WTC11 (cell line): ENCODE data around the gene ADAMTS19. TPM values are rescaled to one million over a fixed set of nuclear protein-coding genes. Genes with fewer than 3 reads are reported as not detected.

Experiments used
- ATAC-seq: fragments of 200-7000 bp; cut with Tn5 transposase; 2 replicates; pipeline ENCODE4 v1.10.0; 2021; ENCODE audit warnings: mild to moderate bottlenecking, moderate library complexity
- CTCF ChIA-PET: fragments of 300-600 bp; sonication (Branson Sonifier 250); formaldehyde crosslinking; loops from one replicate; lab custom pipeline; 2021; ENCODE audit warnings: antibody characterized with exemption; lab: Charles Lee
- POLR2A ChIA-PET: fragments of 350-600 bp; sonication (Branson Sonifier 250); formaldehyde crosslinking; loops from one replicate; lab custom pipeline; 2021; ENCODE audit warnings: antibody characterized with exemption; lab: Charles Lee
- DNase-seq: peaks from one replicate; pipeline ENCODE4 v3.0.0; 2021; ENCODE audit warnings: low spot score
- H3K27ac Mint-ChIP-seq: 2 replicates; pipeline ENCODE4 v1.8.0; 2021; ENCODE audit warnings: mixed read lengths
- H3K27me3 Mint-ChIP-seq: 2 replicates; pipeline ENCODE4 v1.8.0; 2021; ENCODE audit warnings: low read depth, mild to moderate bottlenecking, moderate library complexity, mixed read lengths
- H3K36me3 Mint-ChIP-seq: 2 replicates; pipeline ENCODE4 v1.8.0; 2021; ENCODE audit warnings: mixed read lengths
- H3K4me1 Mint-ChIP-seq: 2 replicates; pipeline ENCODE4 v1.8.0; 2022; ENCODE audit warnings: mixed read lengths
- H3K4me3 Mint-ChIP-seq: 2 replicates; pipeline ENCODE4 v1.8.0; 2021; ENCODE audit warnings: mild to moderate bottlenecking, moderate library complexity, mixed read lengths
- H3K9me3 Mint-ChIP-seq: 2 replicates; pipeline ENCODE4 v1.8.0; 2021; ENCODE audit warnings: mixed read lengths
- ATF1 ChIP-seq: sonication (generic); formaldehyde crosslinking; IDR thresholded peaks from 2 replicates; pipeline ENCODE4 v1.8.1; 2023; ENCODE audit warnings: mild to moderate bottlenecking, moderate library complexity, missing genetic modification reagents
- ATF6 ChIP-seq: sonication (generic); formaldehyde crosslinking; IDR thresholded peaks from 2 replicates; pipeline ENCODE4 v1.8.1; 2023; ENCODE audit warnings: mild to moderate bottlenecking, missing genetic modification reagents
- E2F4 ChIP-seq: sonication (generic); formaldehyde crosslinking; IDR thresholded peaks from 2 replicates; pipeline ENCODE4 v1.8.1; 2022; ENCODE audit warnings: low read depth, mild to moderate bottlenecking, moderate library complexity, missing genetic modification reagents, borderline replicate concordance
- FOXJ3 ChIP-seq: sonication (generic); formaldehyde crosslinking; IDR thresholded peaks from 2 replicates; pipeline ENCODE4 v1.9.0; 2021; ENCODE audit warnings: missing genetic modification reagents, mild to moderate bottlenecking, borderline replicate concordance
- IRF1 ChIP-seq: sonication (generic); formaldehyde crosslinking; IDR thresholded peaks from 2 replicates; pipeline ENCODE4 v1.8.0; 2023; ENCODE audit warnings: missing genetic modification reagents
- NR1H2 ChIP-seq: sonication (generic); formaldehyde crosslinking; IDR thresholded peaks from 2 replicates; pipeline ENCODE4 v1.9.0; 2021; ENCODE audit warnings: mild to moderate bottlenecking, moderate library complexity, missing genetic modification reagents
- NR2C2 ChIP-seq: sonication (generic); formaldehyde crosslinking; IDR thresholded peaks from 2 replicates; pipeline ENCODE4 v1.8.0; 2022; ENCODE audit warnings: mild to moderate bottlenecking, missing genetic modification reagents
- OVOL2 ChIP-seq: fragments of 250-450 bp; sonication (Bioruptor Pico); IDR thresholded peaks from 2 replicates; pipeline ENCODE4 v1.9.0; 2021; ENCODE audit warnings: mild to moderate bottlenecking, borderline replicate concordance
- PRRX2 ChIP-seq: fragments of 250-450 bp; sonication (Bioruptor Pico); IDR thresholded peaks from 2 replicates; pipeline ENCODE4 v1.8.0; 2021; ENCODE audit warnings: mild to moderate bottlenecking
- SMAD3 ChIP-seq: sonication (generic); formaldehyde crosslinking; IDR thresholded peaks from 2 replicates; pipeline ENCODE4 v1.8.0; 2022; ENCODE audit warnings: missing genetic modification reagents, mild to moderate bottlenecking, borderline replicate concordance
- SMAD4 ChIP-seq: sonication (generic); formaldehyde crosslinking; IDR thresholded peaks from 2 replicates; pipeline ENCODE4 v1.8.0; 2022; ENCODE audit warnings: mild to moderate bottlenecking, missing genetic modification reagents
- STAT6 ChIP-seq: sonication (generic); formaldehyde crosslinking; conservative IDR thresholded peaks from 2 replicates; pipeline ENCODE4 v1.8.1; 2023; ENCODE audit warnings: mild to moderate bottlenecking, low read depth, missing genetic modification reagents, moderate library complexity
- TCF7 ChIP-seq: sonication (generic); formaldehyde crosslinking; IDR thresholded peaks from 2 replicates; pipeline ENCODE4 v1.8.0; 2022; ENCODE audit warnings: mild to moderate bottlenecking, low read depth, missing genetic modification reagents, moderate library complexity
- TEAD4 ChIP-seq: sonication (generic); formaldehyde crosslinking; IDR thresholded peaks from 2 replicates; pipeline ENCODE4 v1.8.0; 2022; ENCODE audit warnings: mild to moderate bottlenecking, missing genetic modification reagents
- ZMAT4 ChIP-seq: fragments of 250-450 bp; sonication (Bioruptor Pico); IDR thresholded peaks from 2 replicates; pipeline ENCODE4 v1.9.0; 2021; ENCODE audit warnings: mild to moderate bottlenecking
- ZNF138 ChIP-seq: sonication (generic); formaldehyde crosslinking; conservative IDR thresholded peaks from 2 replicates; pipeline ENCODE4 v1.8.1; 2022; ENCODE audit warnings: mild to moderate bottlenecking, moderate library complexity, missing genetic modification reagents
- ZNF263 ChIP-seq: sonication (generic); formaldehyde crosslinking; IDR thresholded peaks from 2 replicates; pipeline ENCODE4 v1.8.1; 2022; ENCODE audit warnings: low read depth, mild to moderate bottlenecking, moderate library complexity, missing genetic modification reagents
- ZNF317 ChIP-seq: sonication (generic); formaldehyde crosslinking; IDR thresholded peaks from 2 replicates; pipeline ENCODE4 v1.8.1; 2023; ENCODE audit warnings: low read depth, mild to moderate bottlenecking, moderate library complexity, missing genetic modification reagents, borderline replicate concordance
- ZNF416 ChIP-seq: fragments of 250-450 bp; sonication (Bioruptor Pico); IDR thresholded peaks from 2 replicates; pipeline ENCODE4 v1.9.0; 2021; ENCODE audit warnings: mild to moderate bottlenecking, inconsistent platforms
- ZNF423 ChIP-seq: fragments of 250-450 bp; sonication (Bioruptor Pico); IDR thresholded peaks from 2 replicates; pipeline ENCODE4 v2.1.2; 2022; ENCODE audit warnings: mild to moderate bottlenecking, moderate library complexity
- ZNF425 ChIP-seq: fragments of 250-450 bp; sonication (Bioruptor Pico); conservative IDR thresholded peaks from 2 replicates; pipeline ENCODE4 v1.9.0; 2021; ENCODE audit warnings: mild to moderate bottlenecking
- total RNA-seq: library from RNA; stranded (reverse); gene quantifications from 3 replicates; pipeline ENCODE4 v1.2.3, GENCODE V29; 2021
- TF ChIP-seq, protein P1 (sequence below): sonication (generic); formaldehyde crosslinking; IDR thresholded peaks from 2 replicates; pipeline ENCODE4 v1.8.0; 2023; ENCODE audit warnings: missing genetic modification reagents, mild to moderate bottlenecking, borderline replicate concordance

ADAMTS19 gene
- total RNA-seq, 1 experiment from 2014 or later = 28.0 TPM

- H3K4me1 Mint-ChIP-seq = no peaks in the 10 kb centered on the region
- DNase-seq (no peak), ATAC-seq (no peak)
- H3K27me3 Mint-ChIP-seq = no peaks in the 10 kb centered on the region
- H3K9me3 Mint-ChIP-seq = no peaks in the 10 kb centered on the region
- POLR2A ChIA-PET = no interaction called here
- H3K27ac Mint-ChIP-seq = no peak overlapping the region
- CTCF ChIA-PET = no interaction called here
- H3K36me3 Mint-ChIP-seq = peaks cover 10% of the 10 kb centered on the region
- no peak for TF ChIP-seq ZNF425 (CRISPR knock-in tag)
- no peak for TF ChIP-seq ZMAT4 (CRISPR knock-in tag)
- TF ChIP-seq IRF1 = no peak
- no peak for TF ChIP-seq ATF6 (CRISPR knock-in tag)
- no peak for TF ChIP-seq PRRX2
- no peak for TF ChIP-seq ZNF423 (CRISPR knock-in tag)
- no peak for TF ChIP-seq STAT6 (CRISPR knock-in tag)
- TF ChIP-seq ZNF138 (CRISPR knock-in tag) = no peak
- H3K4me3 Mint-ChIP-seq = no peak overlapping the region
Measured at GRCh38 chr5:129507527-129507926, 47.4 kb downstream of the ADAMTS19 start.

GRCh38 chr5:129508606-129509005, 48.5 kb downstream of the ADAMTS19 start:
- no peaks in the 10 kb centered on the region for H3K9me3 Mint-ChIP-seq
- H3K27me3 Mint-ChIP-seq = no peaks in the 10 kb centered on the region
- DNase-seq (no peak), ATAC-seq (no peak)
- no peaks in the 10 kb centered on the region for H3K4me1 Mint-ChIP-seq
- no peak overlapping the region for H3K27ac Mint-ChIP-seq
- CTCF ChIA-PET = no interaction called here
- TF ChIP-seq NR2C2 (CRISPR knock-in tag) (no peak), ZNF317 (CRISPR knock-in tag) (no peak), TCF7 (CRISPR knock-in tag) (no peak), FOXJ3 (no peak), SMAD3 (CRISPR knock-in tag) (no peak), ZNF416 (CRISPR knock-in tag) (no peak), NR1H2 (CRISPR knock-in tag) (no peak), ATF1 (CRISPR knock-in tag) (no peak), OVOL2 (CRISPR knock-in tag) (no peak), ZNF263 (CRISPR knock-in tag) (no peak), E2F4 (CRISPR knock-in tag) (no peak), SMAD4 (CRISPR knock-in tag) (no peak), TEAD4 (CRISPR knock-in tag) (no peak), ZNF423 (CRISPR knock-in tag) (no peak)
- TF ChIP-seq, protein P1, sequence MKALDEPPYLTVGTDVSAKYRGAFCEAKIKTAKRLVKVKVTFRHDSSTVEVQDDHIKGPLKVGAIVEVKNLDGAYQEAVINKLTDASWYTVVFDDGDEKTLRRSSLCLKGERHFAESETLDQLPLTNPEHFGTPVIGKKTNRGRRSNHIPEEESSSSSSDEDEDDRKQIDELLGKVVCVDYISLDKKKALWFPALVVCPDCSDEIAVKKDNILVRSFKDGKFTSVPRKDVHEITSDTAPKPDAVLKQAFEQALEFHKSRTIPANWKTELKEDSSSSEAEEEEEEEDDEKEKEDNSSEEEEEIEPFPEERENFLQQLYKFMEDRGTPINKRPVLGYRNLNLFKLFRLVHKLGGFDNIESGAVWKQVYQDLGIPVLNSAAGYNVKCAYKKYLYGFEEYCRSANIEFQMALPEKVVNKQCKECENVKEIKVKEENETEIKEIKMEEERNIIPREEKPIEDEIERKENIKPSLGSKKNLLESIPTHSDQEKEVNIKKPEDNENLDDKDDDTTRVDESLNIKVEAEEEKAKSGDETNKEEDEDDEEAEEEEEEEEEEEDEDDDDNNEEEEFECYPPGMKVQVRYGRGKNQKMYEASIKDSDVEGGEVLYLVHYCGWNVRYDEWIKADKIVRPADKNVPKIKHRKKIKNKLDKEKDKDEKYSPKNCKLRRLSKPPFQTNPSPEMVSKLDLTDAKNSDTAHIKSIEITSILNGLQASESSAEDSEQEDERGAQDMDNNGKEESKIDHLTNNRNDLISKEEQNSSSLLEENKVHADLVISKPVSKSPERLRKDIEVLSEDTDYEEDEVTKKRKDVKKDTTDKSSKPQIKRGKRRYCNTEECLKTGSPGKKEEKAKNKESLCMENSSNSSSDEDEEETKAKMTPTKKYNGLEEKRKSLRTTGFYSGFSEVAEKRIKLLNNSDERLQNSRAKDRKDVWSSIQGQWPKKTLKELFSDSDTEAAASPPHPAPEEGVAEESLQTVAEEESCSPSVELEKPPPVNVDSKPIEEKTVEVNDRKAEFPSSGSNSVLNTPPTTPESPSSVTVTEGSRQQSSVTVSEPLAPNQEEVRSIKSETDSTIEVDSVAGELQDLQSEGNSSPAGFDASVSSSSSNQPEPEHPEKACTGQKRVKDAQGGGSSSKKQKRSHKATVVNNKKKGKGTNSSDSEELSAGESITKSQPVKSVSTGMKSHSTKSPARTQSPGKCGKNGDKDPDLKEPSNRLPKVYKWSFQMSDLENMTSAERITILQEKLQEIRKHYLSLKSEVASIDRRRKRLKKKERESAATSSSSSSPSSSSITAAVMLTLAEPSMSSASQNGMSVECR (CRISPR knock-in tag) = no peak
- peaks cover 16% of the 10 kb centered on the region for H3K36me3 Mint-ChIP-seq
- POLR2A ChIA-PET = no interaction called here
- no peak overlapping the region for H3K4me3 Mint-ChIP-seq
